Natural killer cell (primary cell): Measurements from ENCODE around the gene AKAP13. TPM values are rescaled to one million over a fixed set of nuclear protein-coding genes. Genes with fewer than 3 reads are reported as not detected.
"Not testable (repeated sequence)": the region's sequence is repeated elsewhere in the genome, so short reads cannot be mapped to it uniquely, and the experiment has no call there.

ENCODE experiments used
- ATAC-seq, 3 donors: fragments of 150-1000 bp in 2 of 3; fragments of 200-7000 bp in 1 of 3; cut with Tn5 transposase; 1 replicate in 1 of 3; 2 replicates in 2 of 3; pipeline ENCODE4 v1.10.0; 2021; ENCODE audit warnings: mild to moderate bottlenecking in 2 of 3, moderate library complexity in 2 of 3
- DNase-seq, 2 donors: peaks; one replicate each; pipeline versions ENCODE4 v3.0.0 to v3.0.0-alpha.2; 2013 to 2021; ENCODE audit warnings: mixed read lengths in 1 of 2
- H3K27ac ChIP-seq: one replicate; pipeline ENCODE4 v1.5.1; 2013; ENCODE audit warnings: mild to moderate bottlenecking, low read length
- H3K27me3 ChIP-seq: one replicate; pipeline ENCODE4 v1.6.1; 2013; ENCODE audit warnings: low read length; ENCODE audit not compliant: control insufficient read depth, insufficient read depth
- H3K36me3 ChIP-seq: one replicate; pipeline ENCODE4 v1.6.1; 2013; ENCODE audit warnings: low read length; ENCODE audit not compliant: control insufficient read depth, insufficient read depth
- H3K4me1 ChIP-seq: one replicate; pipeline ENCODE4 v1.6.1; 2013; ENCODE audit warnings: low read length; ENCODE audit not compliant: control insufficient read depth, insufficient read depth
- H3K4me3 ChIP-seq: one replicate; pipeline ENCODE4 v1.5.1; 2013; ENCODE audit warnings: low read length
- H3K9me3 ChIP-seq: one replicate; pipeline ENCODE4 v1.6.1; 2013; ENCODE audit warnings: low read length; ENCODE audit not compliant: control insufficient read depth, insufficient read depth
- H3K27ac Mint-ChIP-seq, 2 donors: one replicate each; pipeline ENCODE4 v1.8.0; 2022; ENCODE audit warnings: mild to moderate bottlenecking in 2 of 2, mixed read lengths in 2 of 2, moderate library complexity in 1 of 2
- H3K27me3 Mint-ChIP-seq, 2 donors: one replicate each; pipeline ENCODE4 v1.8.0; 2022; ENCODE audit warnings: low read depth in 2 of 2, mixed read lengths in 2 of 2
- H3K36me3 Mint-ChIP-seq: one replicate; pipeline ENCODE4 v1.8.0; 2022; ENCODE audit warnings: mixed read lengths
- H3K4me1 Mint-ChIP-seq, 2 donors: one replicate each; pipeline ENCODE4 v1.8.0; 2022; ENCODE audit warnings: mixed read lengths in 2 of 2
- H3K4me3 Mint-ChIP-seq: one replicate; pipeline ENCODE4 v1.8.0; 2022; ENCODE audit warnings: mild to moderate bottlenecking, moderate library complexity, mixed read lengths
- H3K9me3 Mint-ChIP-seq, 2 donors: one replicate each; pipeline ENCODE4 v1.8.0; 2022; ENCODE audit warnings: mixed read lengths in 2 of 2
- CTCF ChIP-seq: fragments of 200-600 bp; IDR thresholded peaks from one replicate; pipeline ENCODE4 v1.8.0; 2022; ENCODE audit warnings: antibody characterized with exemption
- WGBS: methylation state at CpG from one replicate; pipeline ENCODE4 v1.1.7; 2013; ENCODE audit warnings: missing lambda C conversion rate; ENCODE audit not compliant: insufficient coverage; 5-methylcytosine and 5-hydroxymethylcytosine counted together
- intact Hi-C: fragments of 100-400 bp; cut with micrococcal nuclease; formaldehyde crosslinking; loops from one replicate; pipeline ENCODE4 v1.14.2; 2022
- total RNA-seq, 4 donors: library from RNA; stranded (reverse); fragments of 120-200 nt in 1 of 4; gene quantifications; one replicate each; pipeline versions ENCODE4 v1.2.3 to v1.2.4, GENCODE V29; 2013 to 2022

The AKAP13 gene
- total RNA-seq, 3 donors from 2014 or later (not counting 1 experiment from before 2014, with no cell fraction given) = 573 to 661 (median 647) TPM

GRCh38 chr15:85340852-85341251, 39.6 kb upstream of the AKAP13 start:
- intact Hi-C loops = no loop called here
- no peak for ATAC-seq
- Histone ChIP-seq H3K36me3 (no peaks in the 10 kb centered on the region), H3K27me3 (no peaks in the 10 kb centered on the region), H3K4me3 (no peak overlapping the region), H3K9me3 (no peaks in the 10 kb centered on the region), H3K27ac (no peak overlapping the region), H3K4me1 (no peaks in the 10 kb centered on the region)
- TF ChIP-seq CTCF = no peak
- DNase-seq = no peak
- no peaks in the 10 kb centered on the region for H3K4me1 Mint-ChIP-seq
- H3K4me3 Mint-ChIP-seq = no peak overlapping the region
- no peaks in the 10 kb centered on the region for H3K9me3 Mint-ChIP-seq
- H3K27ac Mint-ChIP-seq = no peak overlapping the region
- H3K36me3 Mint-ChIP-seq = no peaks in the 10 kb centered on the region
- H3K27me3 Mint-ChIP-seq = peaks cover 3 to 7% of the 10 kb centered on the region in 2 donors

- H3K27ac Mint-ChIP-seq, ATAC-seq: not testable (repeated sequence)
- 79% methylated on average over 4 of the region's 6 CpGs for WGBS
Observed at GRCh38 chr15:85342163-85342562, 38.2 kb upstream of the AKAP13 start.

GRCh38 chr15:85343443-85343842, 37.0 kb upstream of the AKAP13 start:
- H3K36me3 Mint-ChIP-seq, DNase-seq, intact Hi-C loops, ATAC-seq, H3K4me1 Mint-ChIP-seq, H3K4me3 Mint-ChIP-seq, H3K4me3 ChIP-seq, H3K36me3 ChIP-seq, H3K27ac ChIP-seq, H3K9me3 Mint-ChIP-seq, H3K27me3 ChIP-seq, H3K27me3 Mint-ChIP-seq, H3K9me3 ChIP-seq, H3K27ac Mint-ChIP-seq, H3K4me1 ChIP-seq: not testable (repeated sequence)
- WGBS = no CpG with 5 or more reads among the region's 5 CpGs

More at GRCh38 chr15:85342163-85342562, 38.2 kb upstream of the AKAP13 start:
- intact Hi-C loops, H3K36me3 Mint-ChIP-seq, H3K9me3 Mint-ChIP-seq, H3K4me1 ChIP-seq, H3K4me1 Mint-ChIP-seq, H3K9me3 ChIP-seq, H3K27me3 ChIP-seq, H3K27ac ChIP-seq, H3K4me3 Mint-ChIP-seq, H3K27me3 Mint-ChIP-seq, H3K36me3 ChIP-seq, DNase-seq, H3K4me3 ChIP-seq: not testable (repeated sequence)

GRCh38 chr15:85344241-85344640, 36.2 kb upstream of the AKAP13 start:
- H3K27ac Mint-ChIP-seq, H3K27me3 Mint-ChIP-seq, H3K4me1 Mint-ChIP-seq, H3K9me3 Mint-ChIP-seq, H3K4me3 Mint-ChIP-seq, H3K36me3 ChIP-seq, DNase-seq, H3K27ac ChIP-seq, ATAC-seq, H3K4me1 ChIP-seq, H3K36me3 Mint-ChIP-seq, H3K4me3 ChIP-seq, H3K27me3 ChIP-seq, intact Hi-C loops, H3K9me3 ChIP-seq: not testable (repeated sequence)
- whole genome bisulfite sequencing = 86% methylated on average over 1 of the region's 1 CpG

GRCh38 chr15:85344653-85345114, 35.7 kb upstream of the AKAP13 start:
- H3K9me3 ChIP-seq, H3K4me3 Mint-ChIP-seq, H3K27me3 ChIP-seq, H3K27ac ChIP-seq, H3K27ac Mint-ChIP-seq, H3K4me3 ChIP-seq, H3K9me3 Mint-ChIP-seq, ATAC-seq, intact Hi-C loops, H3K36me3 Mint-ChIP-seq, H3K27me3 Mint-ChIP-seq, H3K36me3 ChIP-seq, H3K4me1 Mint-ChIP-seq, H3K4me1 ChIP-seq, DNase-seq: not testable (repeated sequence)
- 96% methylated on average over 4 of the region's 6 CpGs for WGBS

GRCh38 chr15:85345196-85345918, 35.0 kb upstream of the AKAP13 start:
- H3K9me3 Mint-ChIP-seq, H3K27me3 ChIP-seq, ATAC-seq, H3K36me3 Mint-ChIP-seq, H3K4me3 ChIP-seq, H3K27ac Mint-ChIP-seq, H3K4me1 ChIP-seq, H3K36me3 ChIP-seq, H3K27ac ChIP-seq, intact Hi-C loops, H3K9me3 ChIP-seq, H3K4me3 Mint-ChIP-seq, H3K4me1 Mint-ChIP-seq, H3K27me3 Mint-ChIP-seq, DNase-seq: not testable (repeated sequence)
- 80% methylated on average over 1 of the region's 4 CpGs for WGBS

GRCh38 chr15:85346462-85347084, 33.8 kb upstream of the AKAP13 start:
- ATAC-seq = peak in 1 of 3 donors; percentile 22
- not testable (repeated sequence) for H3K4me1 Mint-ChIP-seq

More at GRCh38 chr15:85346462-85347084, 33.8 kb upstream of the AKAP13 start:
- H3K4me3 Mint-ChIP-seq, H3K4me3 ChIP-seq, H3K9me3 ChIP-seq, H3K27me3 Mint-ChIP-seq, intact Hi-C loops, H3K4me1 ChIP-seq, H3K27ac Mint-ChIP-seq, H3K9me3 Mint-ChIP-seq, H3K27ac ChIP-seq, H3K27me3 ChIP-seq, H3K36me3 ChIP-seq, DNase-seq, H3K36me3 Mint-ChIP-seq: not testable (repeated sequence)
- WGBS = 85% methylated on average over 1 of the region's 1 CpG
